Measurements from ENCODE around the gene URB2. TPM values are rescaled to one million over a fixed set of nuclear protein-coding genes. Genes with fewer than 3 reads are reported as not detected.
"Not testable (repeated sequence)": the region's sequence is repeated elsewhere in the genome, so short reads cannot be mapped to it uniquely, and the experiment has no call there.

URB2 gene
- polyA plus RNA-seq, 4 donors = 7.2 to 8.2 (median 7.8) TPM

DNA sequence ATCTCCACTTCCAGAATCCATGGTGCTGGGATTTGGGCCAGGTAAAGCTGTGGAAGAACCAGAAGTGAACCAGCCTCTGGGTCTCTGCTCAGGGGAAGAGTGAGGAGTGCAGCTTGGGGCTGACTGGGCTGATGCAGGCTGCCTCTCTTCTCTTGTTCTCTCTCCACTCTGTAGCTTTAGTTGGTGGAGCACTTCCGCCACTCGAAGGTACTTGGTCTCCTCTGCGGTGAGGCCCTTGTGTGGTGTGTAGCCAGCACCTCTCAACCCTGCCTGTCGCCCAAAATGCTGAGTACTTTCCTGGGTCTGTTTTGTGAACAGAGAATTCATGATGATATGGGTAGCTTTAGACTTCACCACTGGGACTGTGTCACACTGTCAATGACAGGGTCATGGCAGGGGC, 63.2 kb downstream of the URB2 start:
- no peak for DNase-seq (ENCODE audit: low read depth in 4 of 4, low spot score in 2 of 4)

DNA sequence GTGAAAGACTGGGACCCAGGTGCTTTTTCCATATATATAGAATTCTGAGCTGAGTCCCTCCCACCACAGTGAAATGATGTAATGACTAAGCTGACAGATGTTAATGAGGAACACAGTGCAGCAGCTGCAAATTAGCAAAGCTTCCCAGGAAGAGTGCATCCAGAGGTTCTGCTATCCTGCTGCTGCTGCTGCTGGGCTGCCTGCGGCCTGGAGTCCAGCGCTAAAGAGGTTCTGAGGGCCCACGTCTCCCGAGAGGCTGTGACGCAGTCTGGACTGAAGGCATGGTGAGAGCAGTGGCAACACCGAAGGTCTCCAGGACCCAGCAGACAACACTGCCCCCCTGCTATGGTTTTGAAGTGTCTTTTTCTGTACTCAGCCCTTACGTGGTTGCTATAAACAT, 63.9 kb downstream of the URB2 start:
- no peak for DNase-seq (ENCODE audit: low read depth in 4 of 4, low spot score in 2 of 4)

- no peak for DNase-seq (ENCODE audit: low read depth in 4 of 4, low spot score in 2 of 4)
These were observed 64.6 kb downstream of the URB2 start for GRCh38 chr1:229690662-229691061.

DNA sequence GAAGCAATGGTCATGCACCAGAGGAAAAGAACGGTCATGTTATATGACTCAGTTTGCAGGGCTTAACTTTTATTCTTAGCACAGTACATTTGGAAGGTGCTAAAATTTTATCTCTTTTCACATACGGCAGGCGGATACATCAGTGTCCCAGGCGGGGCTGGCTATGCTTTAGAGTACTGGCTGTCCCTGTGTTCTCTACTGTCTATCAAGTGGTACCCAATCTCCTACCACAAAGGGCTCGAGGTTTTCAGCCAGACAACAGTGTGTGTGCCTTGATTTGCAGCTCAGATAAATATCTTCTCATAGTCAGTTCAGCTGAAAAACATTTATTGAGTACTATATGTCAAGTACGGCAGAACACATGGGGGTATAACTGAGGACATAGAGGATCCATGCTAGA, 65.3 kb downstream of the URB2 start:
- no peak for DNase-seq (ENCODE audit: low read depth in 4 of 4, low spot score in 2 of 4)

- no peak for DNase-seq (ENCODE audit: low read depth in 4 of 4, low spot score in 2 of 4)
These were observed 67.3 kb downstream of the URB2 start for GRCh38 chr1:229693129-229693900.

- DNase-seq (ENCODE audit: low read depth in 4 of 4, low spot score in 2 of 4) = peak in 2 of 4 donors; percentile 46 to 52
These were observed 68.1 kb downstream of the URB2 start for GRCh38 chr1:229694053-229694693.

GRCh38 chr1:229696385-229696784, 70.3 kb downstream of the URB2 start:
- no peak for DNase-seq (ENCODE audit: low read depth in 4 of 4, low spot score in 2 of 4)

DNA sequence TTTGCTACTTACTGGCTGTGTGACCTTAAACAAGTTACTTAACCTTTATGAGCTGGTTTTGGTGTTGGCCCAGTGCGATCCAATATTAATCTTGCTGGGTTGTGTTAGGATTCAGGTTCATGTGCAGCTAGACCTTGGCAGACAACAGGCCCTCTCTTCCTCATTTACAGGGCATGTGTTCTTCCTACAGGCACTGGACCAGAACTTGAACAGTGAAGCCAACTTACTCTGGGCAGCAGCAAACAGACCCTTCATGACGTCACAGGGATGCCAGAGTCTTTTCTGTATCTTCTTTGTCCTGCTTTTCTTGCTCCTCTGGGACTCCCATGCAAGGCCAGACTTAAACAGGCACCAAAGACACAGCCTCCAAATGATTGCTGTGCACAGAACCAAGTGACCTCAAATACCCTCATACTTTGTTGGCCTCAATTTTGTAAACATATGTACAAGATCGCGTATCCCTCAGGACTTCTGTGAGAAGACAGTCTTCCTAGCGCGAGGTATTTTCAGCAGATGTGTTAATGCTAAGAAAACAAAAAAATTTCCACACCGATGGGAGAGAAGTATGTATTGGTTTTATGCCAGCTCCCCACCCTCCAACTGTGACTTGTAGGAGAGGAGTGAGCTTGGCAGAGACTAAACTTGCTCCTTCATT, 73.7 kb downstream of the URB2 start:
- DNase-seq (ENCODE audit: low read depth in 4 of 4, low spot score in 2 of 4) = no peak

GRCh38 chr1:229704157-229704556, 78.1 kb downstream of the URB2 start:
- DNase-seq (ENCODE audit: low read depth in 4 of 4, low spot score in 2 of 4) = no peak

DNA sequence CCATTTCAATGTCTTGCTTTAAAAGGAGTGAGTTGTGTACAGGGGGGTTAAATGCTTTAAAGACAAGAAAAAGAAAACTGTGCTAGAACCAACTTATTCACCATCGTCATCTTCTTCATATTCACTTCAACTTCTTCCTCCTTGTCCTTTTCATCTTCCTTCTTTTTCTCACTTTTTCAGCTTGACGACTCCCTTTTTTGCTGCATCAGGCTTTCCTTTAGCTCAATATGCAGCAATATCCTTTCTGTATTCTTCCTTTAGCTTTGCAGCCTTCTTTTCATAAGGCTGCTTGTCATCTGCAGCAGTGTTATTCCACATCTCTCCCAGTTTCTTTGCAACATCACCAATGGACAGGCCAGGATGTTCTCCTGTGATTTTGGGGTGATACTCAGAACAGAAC, 79.1 kb downstream of the URB2 start:
- not testable (repeated sequence) for DNase-seq (ENCODE audit: low read depth in 4 of 4, low spot score in 2 of 4)

GRCh38 chr1:229707127-229707526, 81.1 kb downstream of the URB2 start:
- DNase-seq (ENCODE audit: low read depth in 4 of 4, low spot score in 2 of 4) = not testable (repeated sequence)

GRCh38 chr1:229709500-229710013, 83.5 kb downstream of the URB2 start:
- peak in 1 of 4 donors; percentile 16 for DNase-seq (ENCODE audit: low read depth in 4 of 4, low spot score in 2 of 4)

Other genes starting within 250 kb of the URB2 start
- gene ACTA1, start 192.2 kb upstream of the URB2 start, polyA plus RNA-seq (ENCODE audit: insufficient read length in 4 of 4) = 1 to 10 TPM in 2 of 4 donors, under 1 TPM in 2; 0.56 to 3.0 (median 1.3) TPM
- 10 to 100 TPM; 40.5 to 49.6 (median 44.3) TPM for gene NUP133, start 117.9 kb upstream of the URB2 start, polyA plus RNA-seq (ENCODE audit: insufficient read length in 4 of 4)
- 10 to 100 TPM; 17.3 to 23.3 (median 20.1) TPM for gene ABCB10, start 67.5 kb upstream of the URB2 start, polyA plus RNA-seq (ENCODE audit: insufficient read length in 4 of 4)
- 10 to 100 TPM; 17.3 to 22.1 (median 18.8) TPM for gene TAF5L, start 125 bp upstream of the URB2 start, polyA plus RNA-seq (ENCODE audit: insufficient read length in 4 of 4)

Data from left renal cortex interstitium (tissue), 4 donors.